Esophagus squamous epithelium (tissue), 4 donors: ENCODE measurements around the gene ATP8B4.

ENCODE experiments used
- POLR2A ChIP-seq, 4 donors: fragments of 450-650 bp; IDR thresholded peaks; one replicate each; pipeline ENCODE4 v1.6.1; 2017; ENCODE audit warnings: antibody characterized with exemption in 4 of 4, mild to moderate bottlenecking in 4 of 4, moderate library complexity in 3 of 4
- TF ChIP-seq, protein P1 (sequence below), 6 experiments: fragments of 450-650 bp in 4 of 6; fragments of 200-600 bp in 2 of 6; sonication (generic) in 2 of 6; IDR thresholded peaks; one replicate each; pipeline ENCODE4 v1.5.1; 2016 to 2019; ENCODE audit warnings: antibody characterized with exemption in 6 of 6, mild to moderate bottlenecking in 4 of 6, moderate library complexity in 4 of 6

DNA sequence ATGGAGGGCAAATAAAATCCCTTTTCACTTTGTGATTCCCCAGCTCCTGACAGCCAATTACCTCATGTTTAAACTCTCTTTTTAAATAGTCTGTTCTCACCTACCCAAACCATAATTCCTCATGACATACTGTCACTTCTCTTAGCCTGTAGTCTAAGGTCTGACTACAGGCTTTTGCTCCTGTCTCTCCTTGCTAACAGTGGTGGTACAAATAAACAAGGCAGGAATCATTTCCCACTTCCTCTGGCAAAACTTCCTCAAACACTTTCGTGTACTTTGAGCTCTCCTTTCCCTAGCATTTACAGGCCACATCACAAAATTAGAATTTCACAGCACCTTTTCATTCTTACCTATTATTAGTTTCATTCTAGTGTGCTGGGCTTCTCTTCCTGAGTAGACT is 51.8 kb downstream of the ATP8B4 start:
- TF ChIP-seq, protein P1, sequence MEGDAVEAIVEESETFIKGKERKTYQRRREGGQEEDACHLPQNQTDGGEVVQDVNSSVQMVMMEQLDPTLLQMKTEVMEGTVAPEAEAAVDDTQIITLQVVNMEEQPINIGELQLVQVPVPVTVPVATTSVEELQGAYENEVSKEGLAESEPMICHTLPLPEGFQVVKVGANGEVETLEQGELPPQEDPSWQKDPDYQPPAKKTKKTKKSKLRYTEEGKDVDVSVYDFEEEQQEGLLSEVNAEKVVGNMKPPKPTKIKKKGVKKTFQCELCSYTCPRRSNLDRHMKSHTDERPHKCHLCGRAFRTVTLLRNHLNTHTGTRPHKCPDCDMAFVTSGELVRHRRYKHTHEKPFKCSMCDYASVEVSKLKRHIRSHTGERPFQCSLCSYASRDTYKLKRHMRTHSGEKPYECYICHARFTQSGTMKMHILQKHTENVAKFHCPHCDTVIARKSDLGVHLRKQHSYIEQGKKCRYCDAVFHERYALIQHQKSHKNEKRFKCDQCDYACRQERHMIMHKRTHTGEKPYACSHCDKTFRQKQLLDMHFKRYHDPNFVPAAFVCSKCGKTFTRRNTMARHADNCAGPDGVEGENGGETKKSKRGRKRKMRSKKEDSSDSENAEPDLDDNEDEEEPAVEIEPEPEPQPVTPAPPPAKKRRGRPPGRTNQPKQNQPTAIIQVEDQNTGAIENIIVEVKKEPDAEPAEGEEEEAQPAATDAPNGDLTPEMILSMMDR (IDR thresholded peaks at IDR 0.05) = no peak
- TF ChIP-seq POLR2A (IDR thresholded peaks at IDR 0.05) = no peak
